Measurements from ENCODE around the gene HEG1. TPM values are rescaled to one million over a fixed set of nuclear protein-coding genes. Genes with fewer than 3 reads are reported as not detected.
A peak's percentile ranks its signal among the peaks of the same experiment; 100 is the strongest.

The HEG1 gene
- polyA plus RNA-seq, 1 experiment, result 98.3 TPM

DNA sequence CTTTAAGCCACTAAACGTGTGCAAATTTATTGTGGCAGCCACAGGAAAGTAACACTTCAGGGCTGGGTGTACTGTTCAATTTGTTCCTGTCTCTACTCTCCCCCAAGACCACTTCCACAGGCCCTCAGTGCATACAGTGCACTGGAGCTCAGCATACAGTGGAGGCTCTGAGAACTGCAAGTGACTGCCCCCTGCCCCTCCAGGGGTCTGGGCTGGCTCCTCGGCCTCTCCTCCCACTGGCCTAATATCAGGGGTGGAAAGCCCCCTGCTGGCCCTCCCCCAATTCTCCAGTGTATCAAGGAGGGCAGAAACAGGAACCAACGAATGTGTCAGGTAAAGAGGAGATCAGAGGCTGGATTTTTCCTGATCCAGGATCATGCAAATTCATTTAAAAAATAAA is 19.9 kb upstream of the HEG1 start:
- Histone ChIP-seq H3K9me3 (ENCODE audit: control insufficient read depth, insufficient read depth, low read length) (no peaks in the 10 kb centered on the region), H3K4me3 (ENCODE audit: low read depth, low read length) (no peak overlapping the region), H3K27me3 (ENCODE audit: control insufficient read depth, insufficient read depth, low read length) (no peaks in the 10 kb centered on the region), H3K27ac (ENCODE audit: low read depth, low read length) (no peak overlapping the region)
- ChIA-PET POLR2A (interaction anchor here (1.5 kb wide), 1 partner anchor 13 kb away, joined by 7 read pairs; no protein-coding TSS in a partner anchor), CTCF (no interaction called here)
- TF ChIP-seq, protein P1, sequence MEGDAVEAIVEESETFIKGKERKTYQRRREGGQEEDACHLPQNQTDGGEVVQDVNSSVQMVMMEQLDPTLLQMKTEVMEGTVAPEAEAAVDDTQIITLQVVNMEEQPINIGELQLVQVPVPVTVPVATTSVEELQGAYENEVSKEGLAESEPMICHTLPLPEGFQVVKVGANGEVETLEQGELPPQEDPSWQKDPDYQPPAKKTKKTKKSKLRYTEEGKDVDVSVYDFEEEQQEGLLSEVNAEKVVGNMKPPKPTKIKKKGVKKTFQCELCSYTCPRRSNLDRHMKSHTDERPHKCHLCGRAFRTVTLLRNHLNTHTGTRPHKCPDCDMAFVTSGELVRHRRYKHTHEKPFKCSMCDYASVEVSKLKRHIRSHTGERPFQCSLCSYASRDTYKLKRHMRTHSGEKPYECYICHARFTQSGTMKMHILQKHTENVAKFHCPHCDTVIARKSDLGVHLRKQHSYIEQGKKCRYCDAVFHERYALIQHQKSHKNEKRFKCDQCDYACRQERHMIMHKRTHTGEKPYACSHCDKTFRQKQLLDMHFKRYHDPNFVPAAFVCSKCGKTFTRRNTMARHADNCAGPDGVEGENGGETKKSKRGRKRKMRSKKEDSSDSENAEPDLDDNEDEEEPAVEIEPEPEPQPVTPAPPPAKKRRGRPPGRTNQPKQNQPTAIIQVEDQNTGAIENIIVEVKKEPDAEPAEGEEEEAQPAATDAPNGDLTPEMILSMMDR (IDR thresholded peaks at IDR 0.05; ENCODE audit: low read depth, low read length), result 0 out of 2 replicates have a peak, but pooled peaks have one; percentile 2
- no peak for DNase-seq (ENCODE audit: low read depth, low spot score)

DNA sequence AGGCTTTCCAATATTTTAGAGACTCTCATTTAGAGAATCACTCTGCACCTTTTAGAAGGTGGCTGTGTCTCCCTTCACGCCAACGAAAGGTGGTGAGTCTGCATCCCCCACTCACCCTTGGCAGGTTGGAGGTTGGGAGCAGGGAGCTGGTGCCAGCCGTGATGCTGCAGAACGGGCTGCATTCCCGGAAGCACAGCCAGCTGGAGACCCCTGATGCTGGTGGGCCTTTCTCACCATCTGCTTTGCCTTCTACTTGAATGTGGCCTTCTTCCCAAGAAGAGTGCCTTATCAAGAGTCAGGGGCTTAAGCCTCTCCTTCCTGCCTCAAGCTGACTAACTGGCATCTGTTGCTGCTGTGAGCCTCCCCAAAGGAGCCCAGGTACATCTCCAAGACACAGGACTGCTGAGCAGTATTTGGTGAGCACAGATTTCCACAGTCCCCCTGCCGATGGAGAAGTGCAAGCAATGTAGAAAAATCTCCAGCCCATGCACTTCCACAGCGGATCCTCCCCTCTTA is 17.7 kb upstream of the HEG1 start:
- POLR2A ChIA-PET, result interaction anchor here (0.9 to 2.9 kb wide), 2 partner anchors 9 to 11 kb away, joined by 3 to 21 read pairs; no protein-coding TSS in a partner anchor
- Histone ChIP-seq H3K4me3 (ENCODE audit: low read depth, low read length) (no peak overlapping the region), H3K9me3 (ENCODE audit: control insufficient read depth, insufficient read depth, low read length) (no peaks in the 10 kb centered on the region), H3K27me3 (ENCODE audit: control insufficient read depth, insufficient read depth, low read length) (no peaks in the 10 kb centered on the region), H3K27ac (ENCODE audit: low read depth, low read length) (no peak overlapping the region)
- DNase-seq (ENCODE audit: low read depth, low spot score), result no peak
- CTCF ChIA-PET, result no interaction called here
- TF ChIP-seq, protein P1 (IDR thresholded peaks at IDR 0.05; ENCODE audit: low read depth, low read length), result no peak

GRCh38 chr3:125072749-125073389 is 17.1 kb upstream of the HEG1 start:
- Histone ChIP-seq H3K9me3 (ENCODE audit: control insufficient read depth, insufficient read depth, low read length) (no peaks in the 10 kb centered on the region), H3K4me3 (ENCODE audit: low read depth, low read length) (no peak overlapping the region), H3K27me3 (ENCODE audit: control insufficient read depth, insufficient read depth, low read length) (no peaks in the 10 kb centered on the region), H3K27ac (ENCODE audit: low read depth, low read length) (no peak overlapping the region)
- DNase-seq (ENCODE audit: low read depth, low spot score), result no peak
- POLR2A ChIA-PET, result interaction anchor here (0.6 to 2.9 kb wide), 3 partner anchors 9 to 102 kb away, joined by 3 to 21 read pairs (median 4); no protein-coding TSS in a partner anchor
- TF ChIP-seq, protein P1 (IDR thresholded peaks at IDR 0.05; ENCODE audit: low read depth, low read length), result no peak
- CTCF ChIA-PET, result no interaction called here

- Histone ChIP-seq H3K27ac (ENCODE audit: low read depth, low read length) (no peak overlapping the region), H3K27me3 (ENCODE audit: control insufficient read depth, insufficient read depth, low read length) (no peaks in the 10 kb centered on the region), H3K4me3 (ENCODE audit: low read depth, low read length) (no peak overlapping the region), H3K9me3 (ENCODE audit: control insufficient read depth, insufficient read depth, low read length) (no peaks in the 10 kb centered on the region)
- ChIA-PET CTCF (no interaction called here), POLR2A (interaction anchor here (0.6 to 2.9 kb wide), 2 partner anchors 10 to 103 kb away, joined by 4 to 21 read pairs; no protein-coding TSS in a partner anchor)
- DNase-seq (ENCODE audit: low read depth, low spot score), result no peak
- TF ChIP-seq, protein P1 (IDR thresholded peaks at IDR 0.05; ENCODE audit: low read depth, low read length), result no peak
These were observed 16.5 kb upstream of the HEG1 start for GRCh38 chr3:125072301-125072700.

DNA sequence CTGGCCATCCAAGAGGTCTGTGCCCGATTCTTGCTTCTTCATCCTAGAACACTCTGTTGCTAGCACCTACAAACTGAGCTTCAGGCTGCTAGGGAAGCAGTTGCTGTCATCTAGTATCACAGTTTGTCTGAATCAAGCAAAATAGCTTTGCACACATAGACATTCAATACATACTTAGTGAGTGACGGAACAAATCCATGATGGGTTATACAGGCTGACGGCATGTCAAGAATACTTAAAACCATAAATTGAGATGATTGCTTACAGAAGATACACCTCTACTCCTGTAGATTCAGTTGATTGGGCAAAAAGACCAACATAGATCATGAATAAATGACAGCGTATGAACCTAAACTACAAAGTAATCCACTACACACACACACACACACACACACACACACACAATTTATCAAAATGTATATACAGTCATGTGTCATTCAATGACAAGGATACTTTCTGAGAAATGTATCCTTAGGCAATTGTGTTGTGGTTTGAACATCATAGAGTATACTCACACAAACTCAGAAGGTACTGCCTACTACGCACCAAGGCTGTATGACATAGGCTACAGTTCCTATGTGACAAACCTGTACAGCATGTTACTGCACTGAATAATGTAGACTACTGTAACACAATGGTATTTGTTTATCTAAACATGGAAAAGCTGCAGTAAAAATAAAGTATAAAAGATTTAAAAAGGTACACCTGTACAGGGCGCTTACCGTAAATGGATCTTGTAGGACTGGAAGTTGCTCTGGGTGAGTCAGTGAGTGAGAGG is 14.4 kb upstream of the HEG1 start:
- Histone ChIP-seq H3K9me3 (ENCODE audit: control insufficient read depth, insufficient read depth, low read length) (no peaks in the 10 kb centered on the region), H3K4me3 (ENCODE audit: low read depth, low read length) (no peak overlapping the region), H3K27ac (ENCODE audit: low read depth, low read length) (no peak overlapping the region), H3K27me3 (ENCODE audit: control insufficient read depth, insufficient read depth, low read length) (no peaks in the 10 kb centered on the region)
- ChIA-PET POLR2A (no interaction called here), CTCF (no interaction called here)
- TF ChIP-seq, protein P1 (IDR thresholded peaks at IDR 0.05; ENCODE audit: low read depth, low read length), result no peak
- no peak for DNase-seq (ENCODE audit: low read depth, low spot score)
